ENCODE measurements around the gene ZNF654.

- TF ChIP-seq, protein P1, sequence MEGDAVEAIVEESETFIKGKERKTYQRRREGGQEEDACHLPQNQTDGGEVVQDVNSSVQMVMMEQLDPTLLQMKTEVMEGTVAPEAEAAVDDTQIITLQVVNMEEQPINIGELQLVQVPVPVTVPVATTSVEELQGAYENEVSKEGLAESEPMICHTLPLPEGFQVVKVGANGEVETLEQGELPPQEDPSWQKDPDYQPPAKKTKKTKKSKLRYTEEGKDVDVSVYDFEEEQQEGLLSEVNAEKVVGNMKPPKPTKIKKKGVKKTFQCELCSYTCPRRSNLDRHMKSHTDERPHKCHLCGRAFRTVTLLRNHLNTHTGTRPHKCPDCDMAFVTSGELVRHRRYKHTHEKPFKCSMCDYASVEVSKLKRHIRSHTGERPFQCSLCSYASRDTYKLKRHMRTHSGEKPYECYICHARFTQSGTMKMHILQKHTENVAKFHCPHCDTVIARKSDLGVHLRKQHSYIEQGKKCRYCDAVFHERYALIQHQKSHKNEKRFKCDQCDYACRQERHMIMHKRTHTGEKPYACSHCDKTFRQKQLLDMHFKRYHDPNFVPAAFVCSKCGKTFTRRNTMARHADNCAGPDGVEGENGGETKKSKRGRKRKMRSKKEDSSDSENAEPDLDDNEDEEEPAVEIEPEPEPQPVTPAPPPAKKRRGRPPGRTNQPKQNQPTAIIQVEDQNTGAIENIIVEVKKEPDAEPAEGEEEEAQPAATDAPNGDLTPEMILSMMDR (conservative IDR thresholded peaks at IDR 0.05), result no peak
- no peak for TF ChIP-seq ZFX (IDR thresholded peaks at IDR 0.05)
Observed at GRCh38 chr3:88167704-88168103, 108.6 kb downstream of the ZNF654 start.
